HG02840 (cell line): ENCODE measurements around the gene LSP1.

Experiments used
- ATAC-seq: cut with Tn5 transposase; IDR thresholded peaks from one replicate; pipeline ENCODE4 v1.9.1; 2021; ENCODE audit warnings: mild to moderate bottlenecking, moderate library complexity, moderate number of reproducible peaks; ENCODE audit not compliant: unreplicated experiment, low FRiP score

LSP1 gene

GRCh38 chr11:1909524-1909923, 56.6 kb downstream of the LSP1 start:
- no peak for ATAC-seq

- no peak for ATAC-seq
Observed at GRCh38 chr11:1912289-1912878, 59.5 kb downstream of the LSP1 start.

GRCh38 chr11:1913271-1914060, 60.6 kb downstream of the LSP1 start:
- ATAC-seq = no peak

GRCh38 chr11:1915795-1916131, 62.9 kb downstream of the LSP1 start:
- ATAC-seq = no peak

GRCh38 chr11:1916132-1916985, 63.5 kb downstream of the LSP1 start:
- no peak for ATAC-seq

GRCh38 chr11:1916986-1917522, 64.2 kb downstream of the LSP1 start:
- no peak for ATAC-seq

GRCh38 chr11:1917523-1918435, 64.9 kb downstream of the LSP1 start:
- no peak for ATAC-seq

GRCh38 chr11:1918436-1919315, 65.8 kb downstream of the LSP1 start:
- no peak for ATAC-seq

- no peak for ATAC-seq
Observed at GRCh38 chr11:1919391-1920127, 66.7 kb downstream of the LSP1 start, which contains the start of gene TNNT3. TSS of gene TNNT3 (plus strand) at chr11:1919703. CDS start at chr11:1922875, 3,172 bp downstream.

GRCh38 chr11:1920128-1920908, 67.4 kb downstream of the LSP1 start:
- ATAC-seq = no peak

- no peak for ATAC-seq
Observed at GRCh38 chr11:1920909-1921573, 68.2 kb downstream of the LSP1 start.

GRCh38 chr11:1921574-1922141, 68.8 kb downstream of the LSP1 start:
- no peak for ATAC-seq

- ATAC-seq = no peak
Observed at GRCh38 chr11:1922481-1923081, 69.7 kb downstream of the LSP1 start.

GRCh38 chr11:1923201-1923956, 70.5 kb downstream of the LSP1 start:
- ATAC-seq = no peak

GRCh38 chr11:1924181-1924580, 71.3 kb downstream of the LSP1 start:
- ATAC-seq = no peak
